Erythroblast (primary cell): ENCODE data around the gene TACSTD2.

Experiments used
- DNase-seq, 2 experiments: peaks; one replicate each; lab custom pipeline; 2025; lab: John Stamatoyannopoulos, UW
- GATA1 ChIP-seq: IDR thresholded peaks from 2 replicates; pipeline ENCODE4 v1.6.1; 2011; ENCODE audit warnings: low read depth, mild to moderate bottlenecking, control low read depth, low read length, moderate library complexity
- POLR2A ChIP-seq: IDR thresholded peaks from 2 replicates; pipeline ENCODE4 v1.6.1; 2011; ENCODE audit warnings: mild to moderate bottlenecking, low read length

Gene TACSTD2

DNA sequence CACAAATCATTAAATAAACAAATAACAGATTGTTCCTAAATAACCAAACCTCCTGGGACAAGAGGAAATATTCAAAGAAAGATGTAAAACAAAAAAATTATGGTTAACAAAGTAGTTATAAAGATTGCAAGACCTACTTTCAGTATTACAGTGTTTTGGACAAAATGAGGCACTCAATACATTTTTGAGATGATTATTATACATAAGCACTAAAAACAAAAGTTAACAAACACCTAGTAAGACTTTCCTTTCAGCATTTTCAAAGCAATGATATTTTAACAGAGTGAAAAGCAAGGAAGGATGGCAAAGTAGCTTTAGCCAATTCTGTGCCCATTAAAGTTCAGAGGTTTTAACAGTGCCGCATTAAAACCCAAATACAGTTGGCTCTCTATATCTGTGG, 47.8 kb downstream of the TACSTD2 start:
- TF ChIP-seq POLR2A (no peak), GATA1 (no peak)
- DNase-seq, result no peak

DNA sequence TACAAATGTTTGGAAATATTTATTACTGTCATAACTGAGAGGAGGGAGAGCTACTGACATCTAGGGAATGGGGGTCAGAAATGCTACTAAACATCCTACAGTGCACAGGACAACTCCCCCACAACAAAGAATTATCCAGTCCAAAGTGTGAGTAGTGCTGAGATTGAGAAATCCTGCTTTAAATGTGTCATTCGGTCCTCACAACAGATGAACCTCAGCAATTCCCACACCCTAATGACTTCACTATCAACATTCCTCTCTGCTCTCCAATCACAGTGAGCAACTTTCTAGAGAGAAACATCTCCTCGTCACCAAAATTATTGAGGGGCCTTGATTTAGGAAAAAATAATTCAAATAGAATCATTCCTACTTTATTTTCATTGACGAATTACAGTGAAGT, 48.5 kb downstream of the TACSTD2 start:
- TF ChIP-seq GATA1 (no peak), POLR2A (no peak)
- no peak for DNase-seq
